Ecto neural progenitor cell (in vitro differentiated cells): ENCODE data around the gene PDGFRB.
A peak's percentile ranks its signal among the peaks of the same experiment; 100 is the strongest.

ENCODE experiments used
- DNase-seq: peaks from one replicate; pipeline ENCODE4 v3.0.0-alpha.2; 2018; ENCODE audit warnings: low spot score

The PDGFRB gene

DNA sequence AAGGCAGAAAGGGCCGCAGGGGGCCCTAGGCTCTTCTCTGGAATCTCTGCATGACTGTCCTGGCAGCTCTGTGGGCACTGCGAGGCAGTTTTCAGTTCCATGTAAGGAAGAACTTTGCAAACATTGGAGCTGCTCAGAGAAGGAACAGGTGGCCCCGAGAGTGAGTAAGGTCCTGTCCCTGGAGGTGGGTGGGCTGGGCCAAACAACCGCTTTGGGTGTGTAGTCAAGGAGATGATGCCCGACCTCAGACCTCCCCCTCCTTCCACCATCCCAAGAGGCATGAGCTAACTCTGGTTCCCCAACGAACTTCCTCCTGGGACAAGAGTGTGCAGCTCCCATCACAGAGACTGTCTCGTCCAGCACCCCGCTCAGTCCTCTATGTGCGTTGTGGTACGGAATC lies 89.8 kb downstream of the PDGFRB start:
- DNase-seq, result no peak

DNA sequence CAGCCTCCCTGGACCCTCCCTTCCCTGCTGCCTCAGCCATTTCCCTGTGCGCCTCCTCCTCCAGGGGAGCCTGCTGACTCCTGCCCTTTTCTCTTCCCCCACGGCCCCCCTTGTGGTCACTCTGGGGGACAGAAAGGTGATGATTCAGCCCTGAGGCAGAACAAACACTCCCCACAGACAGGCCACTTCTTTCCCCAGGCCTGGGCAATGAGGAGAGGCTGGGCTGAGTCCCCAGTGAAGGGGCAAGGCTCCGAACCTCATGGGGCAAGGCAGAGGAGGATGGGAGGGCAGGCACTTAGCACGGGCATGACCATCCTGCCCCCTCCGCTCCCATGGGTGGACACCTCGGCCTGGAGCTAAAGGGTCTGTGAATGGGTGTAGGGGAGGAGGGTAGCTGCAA lies 90.3 kb downstream of the PDGFRB start:
- DNase-seq, result peak; percentile 48

GRCh38 chr5:150064681-150065220 lies 90.9 kb downstream of the PDGFRB start:
- peak; percentile 42 for DNase-seq
